K562 (cell line): ENCODE results near the gene F12. TPM values are rescaled to one million over a fixed set of nuclear protein-coding genes. Genes with fewer than 3 reads are reported as not detected.

Experiments
- ATAC-seq: fragments of 200-7000 bp; cut with Tn5 transposase; 3 replicates; pipeline ENCODE4 v1.9.1; 2020; ENCODE audit warnings: moderate library complexity
- BruUV-seq: library from RNA; stranded (reverse); fragments of 400-500 nt; replicated peaks from 2 replicates; lab custom pipeline; 2021; lab: Mats Ljungman, UMichigan
- CTCF ChIA-PET: fragments of 300-600 bp; formaldehyde crosslinking; extraction: SDS; loops from one replicate; lab custom pipeline; 2021; ENCODE audit warnings: low intra/inter-chr PET ratio; lab: Yijun Ruan, JAX
- POLR2A ChIA-PET: fragments of 300-600, 350-650 bp; sonication (Branson Sonifier 250); formaldehyde crosslinking; extraction: SDS; loops from one replicate; lab custom pipeline; 2021; ENCODE audit warnings: antibody characterized with exemption, inconsistent platforms; lab: Yijun Ruan, JAX
- DNase-seq, 4 experiments: peaks; one replicate each; pipeline versions ENCODE4 v3.0.0 to v3.0.0-alpha.2; 2011 to 2018; ENCODE audit warnings: low spot score in 3 of 4, mixed read lengths in 3 of 4; ENCODE audit errors: extremely low read depth in 1 of 4
- FAIRE-seq: peaks from 2 replicates; lab custom pipeline; 2011; peaks lifted over from hg19 to GRCh38; lab: Jason Lieb, UNC
- H2AFZ ChIP-seq: 2 replicates; pipeline ENCODE4 v1.6.0; 2011; ENCODE audit warnings: low read depth, low read length, control low read depth, inconsistent platforms
- H3K27ac ChIP-seq: fragments of 200-600 bp; 3 replicates; pipeline ENCODE4 v1.8.0; 2011; ENCODE audit warnings: low read depth, mild to moderate bottlenecking, control low read depth, inconsistent platforms, low read length, moderate library complexity, mixed read lengths; ENCODE audit errors: extremely low read depth
- H3K27me3 ChIP-seq, 2 experiments: fragments of 300-600 bp in 1 of 2; 2 replicates in 1 of 2; 3 replicates in 1 of 2; pipeline versions ENCODE4 v1.6.0 to v1.8.0; 2011; ENCODE audit warnings: inconsistent platforms in 2 of 2, low read length in 2 of 2, mild to moderate bottlenecking in 1 of 2, mixed read lengths in 1 of 2, moderate library complexity in 1 of 2; ENCODE audit not compliant: control insufficient read depth in 2 of 2, insufficient read depth in 2 of 2
- H3K36me3 ChIP-seq: fragments of 300-600 bp; 3 replicates; pipeline ENCODE4 v1.8.0; 2011; ENCODE audit warnings: mild to moderate bottlenecking, low read length, inconsistent platforms; ENCODE audit not compliant: control insufficient read depth, insufficient read depth
- H3K4me1 ChIP-seq, 2 experiments: fragments of 200-600 bp in 1 of 2; replicated peaks in 1 of 2; 2 replicates in 1 of 2; 3 replicates in 1 of 2; pipeline versions ENCODE4 v1.5.1 to v1.8.0; 2011; ENCODE audit warnings: inconsistent platforms in 2 of 2, low read length in 2 of 2, mild to moderate bottlenecking in 1 of 2, mixed read lengths in 1 of 2, moderate library complexity in 1 of 2; ENCODE audit not compliant: control insufficient read depth in 2 of 2, insufficient read depth in 2 of 2
- H3K4me2 ChIP-seq: 2 replicates; pipeline ENCODE4 v1.6.1; 2011; ENCODE audit warnings: low read length, control low read depth, inconsistent platforms, mixed read lengths; ENCODE audit not compliant: insufficient read depth
- H3K4me3 ChIP-seq: fragments of 200-600 bp; sonication (generic), shearing (Covaris generic); 2 replicates; pipeline ENCODE4 v1.5.1; 2016; ENCODE audit warnings: control low read depth, inconsistent platforms
- H3K79me2 ChIP-seq: fragments of 200-600 bp; 3 replicates; pipeline ENCODE4 v1.8.0; 2011; ENCODE audit warnings: low read length, inconsistent platforms; ENCODE audit not compliant: control insufficient read depth, insufficient read depth
- H3K9ac ChIP-seq, 2 experiments: 2 replicates each; pipeline versions ENCODE4 v1.6.0 to v1.6.1; 2011; ENCODE audit warnings: low read depth in 2 of 2, low read length in 2 of 2, control low read depth in 1 of 2, inconsistent platforms in 1 of 2, mild to moderate bottlenecking in 1 of 2, mixed read lengths in 1 of 2; ENCODE audit not compliant: insufficient read depth in 1 of 2
- H3K9me1 ChIP-seq: one replicate; pipeline ENCODE4 v1.6.0; 2011; ENCODE audit warnings: inconsistent platforms, mild to moderate bottlenecking, low read length, moderate library complexity; ENCODE audit not compliant: control insufficient read depth, insufficient read depth
- H3K9me3 ChIP-seq: replicated peaks from 2 replicates; pipeline ENCODE4 v1.5.1; 2011; ENCODE audit warnings: low read depth, low read length, inconsistent platforms; ENCODE audit not compliant: control insufficient read depth, insufficient read depth
- H4K20me1 ChIP-seq: replicated peaks from 2 replicates; pipeline ENCODE4 v1.6.1; 2011; ENCODE audit warnings: low read length, inconsistent platforms, mixed read lengths; ENCODE audit not compliant: control insufficient read depth, insufficient read depth
- KLF6 ChIP-seq: fragments of 250-450 bp; sonication (Bioruptor Pico); IDR thresholded peaks from 2 replicates; pipeline ENCODE4 v1.4.0; 2020; ENCODE audit warnings: mild to moderate bottlenecking, moderate library complexity, borderline replicate concordance
- MAX ChIP-seq: sonication (generic); formaldehyde crosslinking; IDR thresholded peaks from 2 replicates; pipeline ENCODE4 v1.9.0; 2022; ENCODE audit warnings: mild to moderate bottlenecking, missing genetic modification reagents
- NBN ChIP-seq: fragments of 450-650 bp; IDR thresholded peaks from 2 replicates; pipeline ENCODE4 v1.6.1; 2016; ENCODE audit warnings: low read depth, mild to moderate bottlenecking
- PKNOX1 ChIP-seq: fragments of 450-650 bp; IDR thresholded peaks from 2 replicates; pipeline ENCODE4 v1.6.1; 2016
- PPARD ChIP-seq: fragments of 250-450 bp; sonication (Bioruptor Pico); IDR thresholded peaks from 2 replicates; pipeline ENCODE4 v1.8.0; 2022; ENCODE audit warnings: inconsistent platforms, mild to moderate bottlenecking, moderate library complexity
- ZNF224 ChIP-seq: sonication (generic); formaldehyde crosslinking; IDR thresholded peaks from 2 replicates; pipeline ENCODE4 v1.8.0; 2022; ENCODE audit warnings: mild to moderate bottlenecking, missing genetic modification reagents
- WGBS: fragments of 100-300 bp; shearing (Covaris generic); methylation state at CpG from one replicate; pipeline ENCODE4 v1.1.6; 2016; ENCODE audit warnings: low coverage, mixed read lengths; ENCODE audit not compliant: insufficient coverage; ENCODE audit errors: missing lambda C conversion rate; 5-methylcytosine and 5-hydroxymethylcytosine counted together
- in situ Hi-C: fragments of 300-500 bp; cut with MboI; formaldehyde crosslinking; loops from 4 replicates; pipeline ENCODE4 v1.15.0; 2018; ENCODE audit warnings: inconsistent platforms, mixed read lengths
- intact Hi-C: fragments of 100-400 bp; cut with micrococcal nuclease; formaldehyde crosslinking; loops from 2 replicates; pipeline ENCODE4 v1.14.2; 2022
- polyA plus RNA-seq, 8 experiments: library from polyadenylated mRNA; depleted of rRNA in 4 of 8; stranded (reverse) in 5 of 8; unstranded in 3 of 8; fragments of >200 nt; fragmentation: Nextera tagmentation in 2 of 8; fragmentation: Illumina TruSeq in 1 of 8; extraction: Ambion mirVana in 2 of 8; extraction: Trizol in 1 of 8; gene quantifications; 2 replicates each; pipeline versions ENCODE4 v1.2.1 to v1.2.3, GENCODE V29; 2011 to 2014; ENCODE audit warnings: inconsistent platforms in 1 of 8, missing spikeins in 1 of 8
- total RNA-seq, 7 experiments: library from RNA; depleted of rRNA in 6 of 7; stranded (reverse); fragments of >200 nt in 6 of 7; fragmentation: Illumina TruSeq in 2 of 7; extraction: Trizol in 2 of 7; gene quantifications; 2 replicates each; pipeline versions ENCODE4 v1.2.1 to v1.2.3, GENCODE V29; 2011 to 2021; ENCODE audit warnings: low replicate concordance in 1 of 7

The F12 gene
- total and polyA plus RNA-seq, 9 of the 15 experiments (the other 6 are each of a cell fraction or from before 2014, with no cell fraction given), result 0.59 to 18.3 (median 3.6) TPM

- intact Hi-C loops (no loop called here), in situ Hi-C loops (no loop called here)
- no TSS peak for BruUV-seq
- Histone ChIP-seq H2AFZ (no peak overlapping the region), H4K20me1 (no peaks in the 10 kb centered on the region), H3K4me2 (no peak overlapping the region), H3K27ac (no peak overlapping the region), H3K4me3 (no peak overlapping the region), H3K9ac (no peak overlapping the region; a peak in 1 of 4 replicates), H3K9me1 (no peaks in the 10 kb centered on the region), H3K9me3 (no peaks in the 10 kb centered on the region), H3K36me3 (no peaks in the 10 kb centered on the region), H3K79me2 (no peaks in the 10 kb centered on the region), H3K4me1 (peaks cover 7 to 21% of the 10 kb centered on the region in 2 experiments; a peak in 3 of 5 replicates), H3K27me3 (peaks cover 0 to 12% of the 10 kb centered on the region in 2 experiments; a peak in 2 of 5 replicates)
- POLR2A ChIA-PET, result interaction anchor here (0.6 to 0.7 kb wide), 3 partner anchors 9 to 19 kb away, joined by 3 to 4 read pairs (median 3); no protein-coding TSS in a partner anchor
- DNase-seq, result no peak
- CTCF ChIA-PET, result no interaction called here
- no peak for FAIRE-seq
- ATAC-seq, result no peak
- TF ChIP-seq NBN (no peak), KLF6 (no peak), MAX (CRISPR knock-in tag) (0 out of 2 replicates have a peak, but pooled peaks have one; percentile 17), PPARD (CRISPR knock-in tag) (no peak)
- WGBS, result 30% methylated on average over 14 of the region's 14 CpGs
Observed at GRCh38 chr5:177387405-177387804, 22.0 kb downstream of the F12 start.

- ATAC-seq (no peak), FAIRE-seq (no peak), DNase-seq (no peak)
- Histone ChIP-seq H3K9me3 (no peaks in the 10 kb centered on the region), H3K4me3 (no peak overlapping the region), H3K27me3 (peaks cover 0 to 12% of the 10 kb centered on the region in 2 experiments; a peak in 2 of 5 replicates), H4K20me1 (no peaks in the 10 kb centered on the region), H3K9ac (peak overlapping the region in 1 of 2 experiments; percentile 29; a peak in 1 of 4 replicates), H3K9me1 (no peaks in the 10 kb centered on the region), H2AFZ (no peak overlapping the region), H3K27ac (no peak overlapping the region), H3K4me1 (peaks cover 7 to 22% of the 10 kb centered on the region in 2 experiments; a peak in 3 of 5 replicates), H3K79me2 (no peaks in the 10 kb centered on the region), H3K4me2 (no peak overlapping the region), H3K36me3 (no peaks in the 10 kb centered on the region)
- POLR2A ChIA-PET, result interaction anchor here (0.6 to 1.1 kb wide), 5 partner anchors 14 to 69 kb away, joined by 3 to 5 read pairs (median 3); no protein-coding TSS in a partner anchor
- in situ Hi-C loops, result no loop called here
- CTCF ChIA-PET, result no interaction called here
- no peak for TF ChIP-seq ZNF224 (CRISPR knock-in tag)
- 0 out of 2 replicates have a peak, but pooled peaks have one; percentile 5 for TF ChIP-seq PKNOX1
- BruUV-seq, result no TSS peak
- WGBS, result 48% methylated on average over 8 of the region's 8 CpGs
- intact Hi-C loops, result no loop called here
Observed at GRCh38 chr5:177386542-177386941, 22.8 kb downstream of the F12 start.
